HepG2 (cell line): ENCODE results near the gene CACNA2D3. TPM values are rescaled to one million over a fixed set of nuclear protein-coding genes. Genes with fewer than 3 reads are reported as not detected.

Experiments
- ATAC-seq: fragments of 200-7000 bp; cut with Tn5 transposase; 3 replicates; pipeline ENCODE4 v1.9.1; 2020; ENCODE audit warnings: mild to moderate bottlenecking, moderate library complexity
- BruUV-seq: library from RNA; stranded (reverse); fragments of 400-500 nt; replicated peaks from 2 replicates; lab custom pipeline; 2021; lab: Mats Ljungman, UMichigan
- CTCF ChIA-PET: fragments of 300-600 bp; formaldehyde crosslinking; extraction: SDS; loops from one replicate; lab custom pipeline; 2021; ENCODE audit warnings: low total read pairs, inconsistent platforms, low intra/inter-chr PET ratio; lab: Yijun Ruan, JAX
- POLR2A ChIA-PET: fragments of 350-600 bp; sonication (Branson Sonifier 250); formaldehyde crosslinking; loops from one replicate; lab custom pipeline; 2020; ENCODE audit warnings: antibody characterized with exemption, inconsistent platforms; lab: Yijun Ruan, JAX
- DNase-seq: peaks from one replicate; pipeline ENCODE4 v3.0.0-alpha.2; 2015; ENCODE audit warnings: low spot score
- FAIRE-seq: peaks from 3 replicates; lab custom pipeline; 2011; peaks lifted over from hg19 to GRCh38; lab: Jason Lieb, UNC
- H2AFZ ChIP-seq: one replicate; pipeline ENCODE4 v1.6.1; 2011; ENCODE audit warnings: low read length, inconsistent platforms
- H3K27ac ChIP-seq: fragments of 300-600 bp; 3 replicates; pipeline ENCODE4 v1.8.0; 2011; ENCODE audit warnings: mixed run types, mild to moderate bottlenecking, mixed read lengths, low read length, inconsistent platforms; ENCODE audit not compliant: insufficient read depth; ENCODE audit errors: extremely low read length
- H3K27me3 ChIP-seq, 2 experiments: fragments of 200-600 bp in 1 of 2; 2 replicates in 1 of 2; 3 replicates in 1 of 2; pipeline versions ENCODE4 v1.6.0 to v1.8.0; 2011; ENCODE audit warnings: low read length in 2 of 2, mild to moderate bottlenecking in 2 of 2, moderate library complexity in 2 of 2, inconsistent platforms in 1 of 2; ENCODE audit not compliant: insufficient read depth in 2 of 2, control insufficient read depth in 1 of 2
- H3K36me3 ChIP-seq, 2 experiments: fragments of 200-600 bp in 1 of 2; replicated peaks in 1 of 2; 2 replicates in 1 of 2; 3 replicates in 1 of 2; pipeline versions ENCODE4 v1.5.1 to v1.8.0; 2011; ENCODE audit warnings: low read length in 2 of 2, inconsistent platforms in 1 of 2; ENCODE audit not compliant: insufficient read depth in 2 of 2, control insufficient read depth in 1 of 2
- H3K4me1 ChIP-seq: 2 replicates; pipeline ENCODE4 v1.5.1; 2012; ENCODE audit warnings: low read length, inconsistent platforms; ENCODE audit not compliant: insufficient read depth
- H3K4me2 ChIP-seq: 2 replicates; pipeline ENCODE4 v1.6.0; 2011; ENCODE audit warnings: low read depth, low read length, inconsistent platforms
- H3K4me3 ChIP-seq, 3 experiments: fragments of 200-600 bp in 1 of 3; sonication (generic), shearing (Covaris generic) in 1 of 3; replicated peaks in 1 of 3; 2 replicates each; pipeline ENCODE4 v1.5.1; 2011 to 2016; ENCODE audit warnings: low read length in 3 of 3, inconsistent platforms in 2 of 3, low read depth in 2 of 3, mild to moderate bottlenecking in 2 of 3, control low read depth in 1 of 3, mixed read lengths in 1 of 3; ENCODE audit not compliant: insufficient read depth in 1 of 3
- H3K79me2 ChIP-seq: one replicate; pipeline ENCODE4 v1.6.1; 2011; ENCODE audit warnings: low read length, inconsistent platforms; ENCODE audit not compliant: insufficient read depth
- H3K9ac ChIP-seq: 2 replicates; pipeline ENCODE4 v1.6.0; 2011; ENCODE audit warnings: mild to moderate bottlenecking, low read depth, low read length, inconsistent platforms; ENCODE audit not compliant: insufficient read depth
- H3K9me3 ChIP-seq: 2 replicates; pipeline ENCODE4 v1.5.1; 2012; ENCODE audit warnings: mild to moderate bottlenecking, low read length
- H4K20me1 ChIP-seq: 2 replicates; pipeline ENCODE4 v1.6.0; 2011; ENCODE audit warnings: inconsistent platforms, mild to moderate bottlenecking, low read length, moderate library complexity; ENCODE audit not compliant: insufficient read depth
- CCDC6 ChIP-seq: sonication (generic); formaldehyde crosslinking; IDR thresholded peaks from 2 replicates; pipeline ENCODE4 v1.8.1; 2022; ENCODE audit warnings: mild to moderate bottlenecking, missing genetic modification reagents, moderate library complexity
- CREB3 ChIP-seq: sonication (generic); formaldehyde crosslinking; IDR thresholded peaks from 2 replicates; pipeline ENCODE4 v1.5.0; 2020; ENCODE audit warnings: missing genetic modification reagents
- CSRNP2 ChIP-seq: sonication (generic); formaldehyde crosslinking; conservative IDR thresholded peaks from 2 replicates; pipeline ENCODE4 v1.8.0; 2022; ENCODE audit warnings: low read depth, missing genetic modification reagents
- GLI4 ChIP-seq: sonication (generic); formaldehyde crosslinking; IDR thresholded peaks from 2 replicates; pipeline ENCODE4 v1.5.1; 2020; ENCODE audit warnings: missing genetic modification reagents, mild to moderate bottlenecking, moderate library complexity, borderline replicate concordance
- LRRFIP1 ChIP-seq: sonication (generic); formaldehyde crosslinking; conservative IDR thresholded peaks from 2 replicates; pipeline ENCODE4 v1.4.0; 2020; ENCODE audit warnings: missing genetic modification reagents
- NFKB2 ChIP-seq: sonication (generic); formaldehyde crosslinking; IDR thresholded peaks from 2 replicates; pipeline ENCODE4 v1.4.0; 2020; ENCODE audit warnings: missing genetic modification reagents, borderline replicate concordance
- PCBP1 ChIP-seq: fragments of 200-400 bp; formaldehyde crosslinking; IDR thresholded peaks from 2 replicates; pipeline ENCODE4 v1.6.1; 2017; ENCODE audit warnings: mild to moderate bottlenecking, low read depth, low read length, borderline replicate concordance
- POLR2G ChIP-seq: fragments of 200-400 bp; formaldehyde crosslinking; IDR thresholded peaks from 2 replicates; pipeline ENCODE4 v1.6.1; 2018; ENCODE audit warnings: mild to moderate bottlenecking, low read depth, low read length, moderate library complexity
- SMAD1 ChIP-seq: sonication (generic); formaldehyde crosslinking; IDR thresholded peaks from 2 replicates; pipeline ENCODE4 v1.4.0; 2020; ENCODE audit warnings: missing genetic modification reagents, low read depth, mild to moderate bottlenecking, borderline replicate concordance
- ZNF121 ChIP-seq: sonication (generic); formaldehyde crosslinking; IDR thresholded peaks from 2 replicates; pipeline ENCODE4 v1.5.0; 2020; ENCODE audit warnings: mild to moderate bottlenecking, missing genetic modification reagents
- ZNF326 ChIP-seq: sonication (generic); formaldehyde crosslinking; IDR thresholded peaks from 2 replicates; pipeline ENCODE4 v1.4.0; 2020; ENCODE audit warnings: missing genetic modification reagents, borderline replicate concordance
- ZNF567 ChIP-seq: sonication (generic); formaldehyde crosslinking; IDR thresholded peaks from 2 replicates; pipeline ENCODE4 v1.8.1; 2023; ENCODE audit warnings: mild to moderate bottlenecking, missing genetic modification reagents, borderline replicate concordance
- ZSCAN5A ChIP-seq: sonication (generic); formaldehyde crosslinking; IDR thresholded peaks from 2 replicates; pipeline ENCODE4 v1.8.0; 2022; ENCODE audit warnings: mild to moderate bottlenecking, missing genetic modification reagents, borderline replicate concordance
- WGBS: methylation state at CpG from one replicate; pipeline ENCODE4 v1.1.6; 2017; ENCODE audit warnings: low lambda C conversion rate; 5-methylcytosine and 5-hydroxymethylcytosine counted together
- in situ Hi-C: cut with HindIII; loops from 2 replicates; pipeline ENCODE4 v1.10.0; 2017; ENCODE audit warnings: low pct_unique_long_range_greater_than_20kb; ENCODE audit not compliant: extremely low pct_ligation_motif_present
- intact Hi-C: fragments of 100-400 bp; cut with micrococcal nuclease; formaldehyde crosslinking; loops from one replicate; pipeline ENCODE4 v1.10.0; 2022; ENCODE audit not compliant: unreplicated experiment
- polyA plus RNA-seq, 8 experiments: library from polyadenylated mRNA; depleted of rRNA in 3 of 8; stranded (reverse) in 7 of 8; unstranded in 1 of 8; fragments of >200 nt; fragmentation: Illumina TruSeq in 4 of 8; extraction: Trizol in 4 of 8; gene quantifications; 2 replicates each; pipeline versions ENCODE4 v1.2.1 to v1.2.3, GENCODE V29; 2011 to 2016; ENCODE audit warnings: low read depth in 4 of 8, missing spikeins in 1 of 8, mixed read lengths in 1 of 8; ENCODE audit not compliant: insufficient read depth in 1 of 8
- total RNA-seq, 5 experiments: library from RNA; depleted of rRNA; stranded (reverse); fragments of >200 nt; fragmentation: Illumina TruSeq; extraction: Trizol; gene quantifications; 2 replicates each; pipeline ENCODE4 v1.2.3, GENCODE V29; 2016; ENCODE audit warnings: low read depth in 1 of 5

CACNA2D3 gene
- total and polyA plus RNA-seq, 2 of the 13 experiments (the other 11 are each of a cell fraction or from before 2014, with no cell fraction given) = not detected

- no peak overlapping the region for H3K9ac ChIP-seq
- WGBS = 0% methylated on average over 1 of the region's 1 CpG
Observed at GRCh38 chr3:54856271-54856670, 733.9 kb downstream of the CACNA2D3 start.

More at GRCh38 chr3:54856271-54856670, 733.9 kb downstream of the CACNA2D3 start:
- Histone ChIP-seq H3K27me3 (0 out of 5 replicates have a peak, but pooled peaks cover 0 to 1% of the 10 kb centered on the region in 2 experiments), H3K4me2 (no peak overlapping the region), H2AFZ (no peak overlapping the region), H3K79me2 (no peaks in the 10 kb centered on the region), H3K36me3 (no peaks in the 10 kb centered on the region), H3K27ac (no peak overlapping the region), H3K4me1 (no peaks in the 10 kb centered on the region), H3K4me3 (no peak overlapping the region), H4K20me1 (no peaks in the 10 kb centered on the region), H3K9me3 (no peaks in the 10 kb centered on the region)
- ChIA-PET CTCF (no interaction called here), POLR2A (no interaction called here)
- TF ChIP-seq LRRFIP1 (CRISPR knock-in tag) (no peak), CCDC6 (CRISPR knock-in tag) (no peak), SMAD1 (CRISPR knock-in tag) (no peak), NFKB2 (CRISPR knock-in tag) (no peak), GLI4 (CRISPR knock-in tag) (no peak), PCBP1 (no peak), ZNF121 (CRISPR knock-in tag) (no peak), ZSCAN5A (no peak), CREB3 (CRISPR knock-in tag) (no peak), CSRNP2 (CRISPR knock-in tag) (no peak), ZNF567 (CRISPR knock-in tag) (no peak), ZNF326 (no peak), POLR2G (no peak)
- FAIRE-seq (no peak), ATAC-seq (no peak), DNase-seq (no peak)
- in situ Hi-C loops (loop anchor here (10.0 to 25.0 kb wide), 4 partner anchors 319 to 1406 kb away; no protein-coding TSS in a partner anchor), intact Hi-C loops (loop anchor here (10.0 kb wide), 1 partner anchor 1399 kb away; no protein-coding TSS in a partner anchor)
- BruUV-seq = no TSS peak
